HS-5 (cell line): ENCODE data around the gene CNIH3.
"Not testable (repeated sequence)": the region's sequence is repeated elsewhere in the genome, so short reads cannot be mapped to it uniquely, and the experiment has no call there.

Experiments
- DNase-seq: peaks from one replicate; pipeline ENCODE4 v3.0.0-alpha.2; 2012; ENCODE audit warnings: low read depth

CNIH3 gene

DNA sequence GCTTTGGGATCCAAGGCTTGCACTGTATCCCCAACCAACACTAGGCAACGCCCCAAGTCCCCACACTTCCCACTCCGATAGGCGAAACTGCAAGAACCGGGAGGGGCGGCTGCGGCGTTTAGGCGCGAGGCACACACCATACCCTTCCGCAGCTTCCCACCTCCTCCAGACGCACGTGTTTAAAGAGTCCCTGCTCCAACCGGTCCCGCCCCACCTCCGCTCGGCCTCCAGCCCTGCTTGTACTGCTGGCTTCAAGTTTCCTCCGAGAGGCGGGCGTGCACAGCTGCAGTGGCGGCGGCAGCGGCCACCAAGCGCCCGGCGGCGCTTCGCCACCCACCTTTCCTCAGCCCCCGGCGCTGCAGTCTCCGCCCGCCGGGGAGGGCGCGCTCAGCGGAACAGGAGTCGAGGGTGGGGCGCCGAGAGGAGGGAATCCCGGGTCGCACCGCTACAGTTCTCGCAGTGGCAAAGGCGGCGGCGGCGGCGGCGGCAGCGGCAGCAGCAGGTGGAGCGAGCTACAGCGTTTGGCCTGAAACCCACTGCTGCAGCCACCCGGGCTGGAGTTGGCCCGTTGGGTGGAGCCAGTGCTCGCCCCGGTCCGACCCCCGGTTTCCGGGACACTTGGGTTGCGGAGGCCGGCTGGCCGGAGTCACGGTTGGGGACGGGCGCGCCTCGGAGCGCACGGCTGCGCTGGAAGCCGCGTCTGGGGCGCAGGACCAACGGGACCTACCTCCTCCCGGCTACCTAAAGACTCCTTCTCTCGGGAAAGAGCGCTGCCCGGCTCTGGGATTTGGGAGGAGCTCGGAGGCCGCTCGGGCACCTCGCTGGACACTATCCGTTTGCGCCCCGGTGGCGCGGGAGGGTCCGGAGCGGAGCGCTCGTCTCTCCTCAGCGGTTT is at the start of gene CNIH3:
Gene CNIH3 (plus strand): TSS at position 457 of the 895 bp plus-strand sequence. CDS start 858 bp downstream, outside the sequence.
- no peak for DNase-seq

DNA sequence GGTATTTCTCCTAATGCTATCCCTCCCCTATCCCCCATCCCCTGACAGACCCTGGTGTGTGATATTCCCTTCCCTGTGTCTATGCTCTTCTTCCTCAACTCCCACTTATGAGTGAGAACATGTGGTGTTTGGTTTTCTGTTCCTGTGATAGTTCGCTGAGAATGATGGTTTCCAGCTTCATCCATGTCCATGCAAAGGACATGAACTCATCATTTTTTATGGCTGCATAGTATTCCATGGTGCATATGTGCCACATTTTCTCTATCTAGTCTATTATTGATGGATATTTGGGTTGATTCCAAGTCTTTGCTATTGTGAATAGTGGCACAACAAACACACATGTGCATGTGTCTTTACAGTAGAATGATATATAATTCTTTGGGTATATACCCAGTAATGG is 49.6 kb upstream of the CNIH3 start:
- DNase-seq = not testable (repeated sequence)

DNA sequence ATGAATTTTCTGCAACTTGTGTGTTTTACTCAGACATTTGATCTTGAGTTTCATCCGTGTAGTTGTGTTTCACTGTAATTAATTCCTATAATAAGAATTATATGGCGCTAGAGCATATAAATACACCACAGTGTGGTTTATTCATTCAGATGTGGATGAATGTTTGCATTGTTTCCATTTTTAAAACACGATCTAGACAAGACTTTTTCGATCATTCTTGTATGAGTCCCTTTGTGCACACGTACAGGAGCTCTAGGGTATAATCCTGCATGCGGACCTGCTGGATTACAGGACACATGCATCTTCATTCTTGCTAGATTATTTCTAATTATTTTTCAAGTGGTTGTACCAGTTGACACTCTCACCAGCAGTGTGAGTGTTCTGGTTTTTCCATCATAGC is 46.8 kb upstream of the CNIH3 start:
- DNase-seq = no peak

DNA sequence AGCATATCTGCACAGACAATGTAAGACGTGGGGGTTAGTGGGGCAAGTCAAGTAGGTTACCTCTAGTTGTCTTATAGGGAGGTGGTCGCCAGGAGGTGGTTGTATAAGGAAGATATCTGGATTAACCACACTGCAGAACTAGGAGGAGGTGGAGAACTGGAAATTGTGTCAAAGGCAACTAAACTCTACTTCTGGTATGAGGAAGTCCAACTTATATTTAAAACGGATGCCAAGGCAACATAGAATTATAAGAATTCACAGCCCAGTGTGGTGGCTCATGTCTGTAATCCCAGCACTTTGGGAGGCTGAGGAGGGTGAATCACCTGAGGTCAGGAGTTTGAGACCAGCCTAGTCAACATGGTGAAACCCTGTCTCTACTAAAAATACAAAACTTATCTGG is 44.1 kb upstream of the CNIH3 start:
- not testable (repeated sequence) for DNase-seq

- DNase-seq = no peak
Observed at GRCh38 chr1:224579526-224579925, 36.6 kb upstream of the CNIH3 start.

- DNase-seq = no peak
Observed at GRCh38 chr1:224580006-224580405, 36.1 kb upstream of the CNIH3 start.

GRCh38 chr1:224582041-224582440 is 34.1 kb upstream of the CNIH3 start:
- DNase-seq = no peak

DNA sequence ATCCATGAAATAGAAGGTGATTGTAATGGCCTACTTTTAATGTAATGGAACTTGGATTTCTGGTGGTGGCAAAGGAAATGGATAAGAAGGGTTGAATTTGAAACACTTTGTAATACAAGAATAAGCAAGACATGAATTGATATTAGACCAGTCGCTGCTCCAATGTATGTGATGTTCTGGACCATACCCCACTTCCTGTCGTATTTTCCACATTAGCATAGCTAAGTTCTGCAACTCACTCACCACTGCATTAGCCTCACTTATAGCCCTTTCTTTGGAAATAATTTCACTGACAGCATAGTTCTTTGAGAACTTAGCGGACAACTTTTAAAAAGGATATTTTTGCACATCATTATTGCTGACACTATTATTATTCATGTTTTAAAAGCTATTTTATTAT is 32.3 kb upstream of the CNIH3 start:
- DNase-seq = no peak

DNA sequence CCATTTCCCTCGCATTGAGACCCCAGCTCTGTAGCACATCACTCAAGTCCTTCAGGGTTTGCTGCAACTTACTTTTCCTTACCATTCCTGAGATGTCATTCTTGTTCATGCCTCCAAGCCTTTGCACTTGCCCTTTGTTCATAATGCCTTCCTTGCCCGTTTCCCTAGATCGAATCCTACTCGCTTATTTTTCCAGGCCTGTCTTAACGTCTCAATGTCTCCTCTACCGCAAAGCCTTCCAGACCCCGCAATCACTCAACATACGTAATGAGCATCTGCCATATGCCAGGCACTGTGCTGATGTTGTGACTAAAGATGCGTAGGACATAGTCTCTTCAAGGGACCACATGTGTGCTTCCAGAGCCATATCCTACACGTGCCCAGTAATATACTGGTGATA is 31.1 kb upstream of the CNIH3 start:
- DNase-seq = no peak

- no peak for DNase-seq
Observed at GRCh38 chr1:224587051-224587450, 29.1 kb upstream of the CNIH3 start.

DNA sequence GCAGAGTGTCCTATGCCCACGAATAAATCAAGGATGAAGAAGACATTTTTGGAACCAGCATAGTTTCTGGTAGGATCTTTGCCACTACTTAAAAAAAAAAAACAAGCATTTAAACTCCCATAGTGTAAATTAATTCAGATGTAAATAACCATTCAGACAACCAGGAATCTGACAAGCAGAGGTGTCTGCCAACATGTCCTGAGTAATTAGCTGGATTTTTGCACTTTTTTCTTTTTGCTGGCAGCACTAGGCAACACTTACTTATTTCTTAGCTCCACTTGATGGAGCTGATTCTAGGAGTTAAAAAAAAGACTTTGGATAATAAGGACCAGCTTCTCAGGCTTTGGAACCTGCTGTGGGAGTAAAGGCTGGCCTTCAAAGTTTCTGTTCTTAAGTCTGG is 27.6 kb upstream of the CNIH3 start:
- DNase-seq = no peak

DNA sequence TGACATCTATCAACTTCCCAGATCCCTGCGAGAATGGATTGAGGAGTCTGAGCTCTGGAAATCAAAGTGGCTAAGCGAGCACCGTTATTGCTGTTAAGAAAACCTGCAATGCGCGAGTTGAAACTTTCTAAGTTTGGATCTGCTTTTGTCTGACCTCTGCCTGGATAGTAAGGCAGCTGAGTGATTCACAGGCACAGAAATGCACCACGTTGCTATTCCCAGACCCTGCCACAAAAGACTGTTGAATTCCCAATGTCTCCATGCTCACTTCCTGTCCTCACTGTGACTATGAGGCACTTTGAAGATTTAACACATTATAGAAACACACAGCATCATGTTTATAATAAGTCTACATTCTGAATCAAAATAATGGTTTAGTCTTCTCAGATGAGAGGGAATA is 27.1 kb upstream of the CNIH3 start:
- no peak for DNase-seq

GRCh38 chr1:224591326-224591725 is 24.8 kb upstream of the CNIH3 start:
- no peak for DNase-seq

GRCh38 chr1:224592636-224593582 is 23.2 kb upstream of the CNIH3 start:
- no peak for DNase-seq

- DNase-seq = no peak
Observed at GRCh38 chr1:224594360-224594759, 21.8 kb upstream of the CNIH3 start.

- DNase-seq = no peak
Observed at GRCh38 chr1:224594851-224595250, 21.3 kb upstream of the CNIH3 start.

- DNase-seq = no peak
Observed at GRCh38 chr1:224605482-224606181, 10.5 kb upstream of the CNIH3 start.

GRCh38 chr1:224607188-224608148 is 8.6 kb upstream of the CNIH3 start:
- DNase-seq = no peak

DNA sequence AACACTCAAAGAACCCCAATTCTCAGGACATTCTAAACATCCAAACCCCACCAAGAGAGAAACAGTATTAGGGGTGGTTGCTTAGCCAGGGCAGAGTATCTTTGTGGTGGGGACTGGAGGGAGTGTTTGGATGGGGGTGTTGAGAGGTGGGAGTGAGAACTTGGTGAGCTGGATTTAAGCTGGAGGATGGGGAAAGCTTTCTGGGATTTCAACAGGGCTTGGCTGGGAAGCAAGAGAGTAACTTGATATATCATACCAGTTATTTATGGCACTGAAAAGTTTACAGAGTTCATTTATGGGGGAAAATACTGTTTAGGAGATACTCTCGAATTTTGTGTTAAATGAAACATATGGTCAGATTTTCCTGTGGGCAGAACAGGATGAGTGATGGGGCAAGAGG is 6.8 kb upstream of the CNIH3 start:
- DNase-seq = no peak

GRCh38 chr1:224612246-224612645 is 3.9 kb upstream of the CNIH3 start:
- DNase-seq = no peak

- no peak for DNase-seq
Observed at GRCh38 chr1:224613486-224613885, 2.6 kb upstream of the CNIH3 start.
